HepG2 (cell line): Measurements from ENCODE around the gene SPN. TPM values are rescaled to one million over a fixed set of nuclear protein-coding genes. Genes with fewer than 3 reads are reported as not detected.
A peak's percentile ranks its signal among the peaks of the same experiment; 100 is the strongest.

ENCODE experiments used
- ATAC-seq: fragments of 200-7000 bp; cut with Tn5 transposase; 3 replicates; pipeline ENCODE4 v1.9.1; 2020; ENCODE audit warnings: mild to moderate bottlenecking, moderate library complexity
- BruUV-seq: library from RNA; stranded (reverse); fragments of 400-500 nt; replicated peaks from 2 replicates; lab custom pipeline; 2021; lab: Mats Ljungman, UMichigan
- CTCF ChIA-PET: fragments of 300-600 bp; formaldehyde crosslinking; extraction: SDS; loops from one replicate; lab custom pipeline; 2021; ENCODE audit warnings: low total read pairs, inconsistent platforms, low intra/inter-chr PET ratio; lab: Yijun Ruan, JAX
- POLR2A ChIA-PET: fragments of 350-600 bp; sonication (Branson Sonifier 250); formaldehyde crosslinking; loops from one replicate; lab custom pipeline; 2020; ENCODE audit warnings: antibody characterized with exemption, inconsistent platforms; lab: Yijun Ruan, JAX
- DNase-seq: peaks from one replicate; pipeline ENCODE4 v3.0.0-alpha.2; 2015; ENCODE audit warnings: low spot score
- FAIRE-seq: peaks from 3 replicates; lab custom pipeline; 2011; peaks lifted over from hg19 to GRCh38; lab: Jason Lieb, UNC
- H2AFZ ChIP-seq: one replicate; pipeline ENCODE4 v1.6.1; 2011; ENCODE audit warnings: low read length, inconsistent platforms
- H3K27ac ChIP-seq: fragments of 300-600 bp; 3 replicates; pipeline ENCODE4 v1.8.0; 2011; ENCODE audit warnings: mixed run types, mild to moderate bottlenecking, mixed read lengths, low read length, inconsistent platforms; ENCODE audit not compliant: insufficient read depth; ENCODE audit errors: extremely low read length
- H3K27me3 ChIP-seq, 2 experiments: fragments of 200-600 bp in 1 of 2; 2 replicates in 1 of 2; 3 replicates in 1 of 2; pipeline versions ENCODE4 v1.6.0 to v1.8.0; 2011; ENCODE audit warnings: low read length in 2 of 2, mild to moderate bottlenecking in 2 of 2, moderate library complexity in 2 of 2, inconsistent platforms in 1 of 2; ENCODE audit not compliant: insufficient read depth in 2 of 2, control insufficient read depth in 1 of 2
- H3K36me3 ChIP-seq, 2 experiments: fragments of 200-600 bp in 1 of 2; replicated peaks in 1 of 2; 2 replicates in 1 of 2; 3 replicates in 1 of 2; pipeline versions ENCODE4 v1.5.1 to v1.8.0; 2011; ENCODE audit warnings: low read length in 2 of 2, inconsistent platforms in 1 of 2; ENCODE audit not compliant: insufficient read depth in 2 of 2, control insufficient read depth in 1 of 2
- H3K4me1 ChIP-seq: 2 replicates; pipeline ENCODE4 v1.5.1; 2012; ENCODE audit warnings: low read length, inconsistent platforms; ENCODE audit not compliant: insufficient read depth
- H3K4me2 ChIP-seq: 2 replicates; pipeline ENCODE4 v1.6.0; 2011; ENCODE audit warnings: low read depth, low read length, inconsistent platforms
- H3K4me3 ChIP-seq, 3 experiments: fragments of 200-600 bp in 1 of 3; sonication (generic), shearing (Covaris generic) in 1 of 3; replicated peaks in 1 of 3; 2 replicates each; pipeline ENCODE4 v1.5.1; 2011 to 2016; ENCODE audit warnings: low read length in 3 of 3, inconsistent platforms in 2 of 3, low read depth in 2 of 3, mild to moderate bottlenecking in 2 of 3, control low read depth in 1 of 3, mixed read lengths in 1 of 3; ENCODE audit not compliant: insufficient read depth in 1 of 3
- H3K79me2 ChIP-seq: one replicate; pipeline ENCODE4 v1.6.1; 2011; ENCODE audit warnings: low read length, inconsistent platforms; ENCODE audit not compliant: insufficient read depth
- H3K9ac ChIP-seq: 2 replicates; pipeline ENCODE4 v1.6.0; 2011; ENCODE audit warnings: mild to moderate bottlenecking, low read depth, low read length, inconsistent platforms; ENCODE audit not compliant: insufficient read depth
- H3K9me3 ChIP-seq: 2 replicates; pipeline ENCODE4 v1.5.1; 2012; ENCODE audit warnings: mild to moderate bottlenecking, low read length
- H4K20me1 ChIP-seq: 2 replicates; pipeline ENCODE4 v1.6.0; 2011; ENCODE audit warnings: inconsistent platforms, mild to moderate bottlenecking, low read length, moderate library complexity; ENCODE audit not compliant: insufficient read depth
- CENPBD1 ChIP-seq: sonication (generic); formaldehyde crosslinking; IDR thresholded peaks from 2 replicates; pipeline ENCODE4 v1.8.0; 2022; ENCODE audit warnings: missing genetic modification reagents, low read depth, mild to moderate bottlenecking, borderline replicate concordance
- CREB1 ChIP-seq, 2 experiments: fragments of 450-650 bp in 1 of 2; IDR thresholded peaks; 2 replicates each; pipeline ENCODE4 v1.6.1; 2016 to 2017; ENCODE audit warnings: control low read depth in 1 of 2, mild to moderate bottlenecking in 1 of 2, missing compliant biosample characterization in 1 of 2, missing genetic modification characterization in 1 of 2
- HNF1B ChIP-seq: sonication (generic); formaldehyde crosslinking; IDR thresholded peaks from 2 replicates; pipeline ENCODE4 v1.5.1; 2020; ENCODE audit warnings: mild to moderate bottlenecking, moderate library complexity, missing genetic modification reagents
- JARID2 ChIP-seq: sonication (generic); formaldehyde crosslinking; IDR thresholded peaks from 2 replicates; pipeline ENCODE4 v1.8.1; 2023; ENCODE audit warnings: missing genetic modification reagents, inconsistent platforms; ENCODE audit not compliant: insufficient replicate concordance
- POGZ ChIP-seq: sonication (generic); formaldehyde crosslinking; IDR thresholded peaks from 2 replicates; pipeline ENCODE4 v1.4.0; 2020; ENCODE audit warnings: mild to moderate bottlenecking, missing genetic modification reagents
- SRY ChIP-seq: sonication (generic); formaldehyde crosslinking; IDR thresholded peaks from 2 replicates; pipeline ENCODE4 v1.8.0; 2022; ENCODE audit warnings: mild to moderate bottlenecking, missing genetic modification reagents
- YEATS2 ChIP-seq: sonication (generic); formaldehyde crosslinking; IDR thresholded peaks from 2 replicates; pipeline ENCODE4 v1.4.0; 2020; ENCODE audit warnings: missing genetic modification reagents, borderline replicate concordance
- ZBTB1 ChIP-seq: sonication (generic); formaldehyde crosslinking; IDR thresholded peaks from 2 replicates; pipeline ENCODE4 v1.4.0; 2020; ENCODE audit warnings: missing genetic modification reagents, borderline replicate concordance
- ZBTB4 ChIP-seq: sonication (generic); formaldehyde crosslinking; IDR thresholded peaks from 2 replicates; pipeline ENCODE4 v1.4.0; 2020; ENCODE audit warnings: missing genetic modification reagents, mild to moderate bottlenecking, borderline replicate concordance
- ZNF292 ChIP-seq: sonication (generic); formaldehyde crosslinking; IDR thresholded peaks from 2 replicates; pipeline ENCODE4 v1.8.1; 2022; ENCODE audit warnings: mild to moderate bottlenecking, low read depth, missing genetic modification reagents, borderline replicate concordance
- ZNF296 ChIP-seq: sonication (generic); formaldehyde crosslinking; conservative IDR thresholded peaks from 2 replicates; pipeline ENCODE4 v1.5.0; 2020; ENCODE audit warnings: mild to moderate bottlenecking, missing genetic modification reagents
- WGBS: methylation state at CpG from one replicate; pipeline ENCODE4 v1.1.6; 2017; ENCODE audit warnings: low lambda C conversion rate; 5-methylcytosine and 5-hydroxymethylcytosine counted together
- in situ Hi-C: cut with HindIII; loops from 2 replicates; pipeline ENCODE4 v1.10.0; 2017; ENCODE audit warnings: low pct_unique_long_range_greater_than_20kb; ENCODE audit not compliant: extremely low pct_ligation_motif_present
- intact Hi-C: fragments of 100-400 bp; cut with micrococcal nuclease; formaldehyde crosslinking; loops from one replicate; pipeline ENCODE4 v1.10.0; 2022; ENCODE audit not compliant: unreplicated experiment
- polyA plus RNA-seq, 8 experiments: library from polyadenylated mRNA; depleted of rRNA in 3 of 8; stranded (reverse) in 7 of 8; unstranded in 1 of 8; fragments of >200 nt; fragmentation: Illumina TruSeq in 4 of 8; extraction: Trizol in 4 of 8; gene quantifications; 2 replicates each; pipeline versions ENCODE4 v1.2.1 to v1.2.3, GENCODE V29; 2011 to 2016; ENCODE audit warnings: low read depth in 4 of 8, missing spikeins in 1 of 8, mixed read lengths in 1 of 8; ENCODE audit not compliant: insufficient read depth in 1 of 8
- total RNA-seq, 5 experiments: library from RNA; depleted of rRNA; stranded (reverse); fragments of >200 nt; fragmentation: Illumina TruSeq; extraction: Trizol; gene quantifications; 2 replicates each; pipeline ENCODE4 v1.2.3, GENCODE V29; 2016; ENCODE audit warnings: low read depth in 1 of 5

SPN gene
- total and polyA plus RNA-seq, 2 of the 13 experiments (the other 11 are each of a cell fraction or from before 2014, with no cell fraction given): 0.22 to 1.6 TPM

GRCh38 chr16:29674188-29674587 is 11.1 kb downstream of the SPN start (continued):
- no peak for TF ChIP-seq ZBTB4 (CRISPR knock-in tag)
- TF ChIP-seq, all 625 proteins: peak for 16

GRCh38 chr16:29675811-29676643 is 13.0 kb downstream of the SPN start:
- H2AFZ ChIP-seq: no peak overlapping the region
- POLR2A ChIA-PET: interaction anchor here (0.8 to 1.7 kb wide), 3 partner anchors 9 to 12 kb away, joined by 3 to 8 read pairs (median 3); no protein-coding TSS in a partner anchor
- TF ChIP-seq POGZ (CRISPR knock-in tag): no peak
- TF ChIP-seq YEATS2 (CRISPR knock-in tag): no peak; the same call in 1 of the 2 replicates
- no peak for TF ChIP-seq SRY (CRISPR knock-in tag)
- TF ChIP-seq CREB1 (IDR thresholded peaks at IDR 0.05): no peak
- peak; percentile 73 for TF ChIP-seq CREB1 (CRISPR knock-in tag; IDR thresholded peaks at IDR 0.05)
- TF ChIP-seq CENPBD1: no peak
- no peak for TF ChIP-seq ZNF296 (CRISPR knock-in tag)
- no peak for TF ChIP-seq JARID2 (CRISPR knock-in tag)
- TF ChIP-seq ZBTB1 (CRISPR knock-in tag): no peak
- TF ChIP-seq HNF1B (CRISPR knock-in tag): peak; percentile 48; the same call in 1 of the 2 replicates
- peak; percentile 30; the same call in 1 of the 2 replicates for TF ChIP-seq ZNF292 (CRISPR knock-in tag)

More at GRCh38 chr16:29675811-29676643, 13.0 kb downstream of the SPN start:
- ATAC-seq: peak; percentile 49
- CTCF ChIA-PET: no interaction called here
- 35% methylated on average over 3 of the region's 3 CpGs for WGBS
- Histone ChIP-seq H3K9me3 (no peaks in the 10 kb centered on the region), H3K27ac (no peak overlapping the region), H4K20me1 (no peaks in the 10 kb centered on the region), H3K36me3 (peaks cover 0 to 3% of the 10 kb centered on the region in 2 experiments; a peak in 2 of 5 replicates), H3K79me2 (peaks cover 15% of the 10 kb centered on the region), H3K4me3 (no peak overlapping the region), H3K4me2 (peak overlapping the region; percentile 30), H3K4me1 (peaks cover 58% of the 10 kb centered on the region), H3K9ac (no peak overlapping the region), H3K27me3 (no peaks in the 10 kb centered on the region; a peak in 1 of 5 replicates)
- FAIRE-seq: peak; percentile 78
- in situ Hi-C loops: no loop called here
- peak; percentile 60 for DNase-seq
- intact Hi-C loops: no loop called here
- BruUV-seq: no TSS peak
